Measurements from ENCODE around the gene FAM83G. TPM values are rescaled to one million over a fixed set of nuclear protein-coding genes. Genes with fewer than 3 reads are reported as not detected.

The FAM83G gene
- total RNA-seq, 1 experiment from 2014 or later = 38.7 TPM

GRCh38 chr17:18997650-18998196, 6.8 kb downstream of the FAM83G start:
- Histone ChIP-seq H2BK12ac (ENCODE audit: insufficient read length, low read depth, low read length) (no peak overlapping the region), H3K9ac (ENCODE audit: extremely low read depth, insufficient read length, low read length) (no peak overlapping the region)

More at GRCh38 chr17:18997650-18998196, 6.8 kb downstream of the FAM83G start:
- Histone ChIP-seq H3K4ac (ENCODE audit: low read depth, low read length) (no peak overlapping the region), H3T11ph (ENCODE audit: low read length) (no peak overlapping the region), H3K18ac (ENCODE audit: insufficient read length, low read depth, low read length) (no peak overlapping the region), H2AK5ac (ENCODE audit: insufficient read length, low read length) (no peak overlapping the region), H3K9me3 (ENCODE audit: control insufficient read depth, low read depth, low read length) (no peaks in the 10 kb centered on the region), H3K4me2 (ENCODE audit: insufficient read depth, insufficient read length, low read length) (no peak overlapping the region), H2BK20ac (ENCODE audit: low read depth, low read length, poor library complexity, severe bottlenecking) (no peak overlapping the region), H3K23ac (ENCODE audit: insufficient read length, low read depth, low read length) (no peak overlapping the region), H3K4me1 (ENCODE audit: insufficient read depth, low read length) (no peaks in the 10 kb centered on the region; the same call in 1 of the 2 replicates), H2BK120ac (ENCODE audit: low read depth, low read length, poor library complexity, severe bottlenecking) (no peak overlapping the region), H4K8ac (replicated peaks; ENCODE audit: insufficient read length, low read depth, low read length) (no peak overlapping the region), H4K20me1 (ENCODE audit: control insufficient read depth, insufficient read depth, insufficient read length) (no peaks in the 10 kb centered on the region), H3K79me2 (ENCODE audit: insufficient read depth, low read length) (peaks cover 3% of the 10 kb centered on the region; the same call in 1 of the 2 replicates), H2AFZ (ENCODE audit: low read length) (no peak overlapping the region), H3K27me3 (ENCODE audit: insufficient read depth, low read length) (no peaks in the 10 kb centered on the region), H3K27ac (ENCODE audit: insufficient read length, low read depth, low read length) (no peak overlapping the region), H2BK15ac (ENCODE audit: low read depth, low read length) (no peak overlapping the region), H3K79me1 (ENCODE audit: insufficient read depth, low read depth, low read length, poor library complexity, severe bottlenecking) (peaks cover 3% of the 10 kb centered on the region), H4K91ac (ENCODE audit: insufficient read length, low read depth, low read length) (no peak overlapping the region), H3K23me2 (ENCODE audit: insufficient read length, low read depth, low read length, poor library complexity, severe bottlenecking) (peaks cover under 1% of the 10 kb centered on the region), H3K56ac (ENCODE audit: insufficient read length, low read depth, low read length) (no peak overlapping the region), H4K5ac (ENCODE audit: insufficient read length, low read depth, low read length) (no peak overlapping the region), H3K14ac (ENCODE audit: insufficient read depth, low read length) (no peak overlapping the region), H2BK5ac (ENCODE audit: insufficient read length, low read length) (no peak overlapping the region)
- no peaks in the 10 kb centered on the region; the same call in 1 of the 2 replicates for H3K27me3 Mint-ChIP-seq (ENCODE audit: low read depth)
- no peak for DNase-seq
- peak overlapping the region in 1 of 3 experiments; percentile 33; a peak in 1 of 7 replicates for H3K27ac Mint-ChIP-seq
- H3K4me3 Mint-ChIP-seq = no peak overlapping the region; a peak in 1 of 5 replicates
- peaks cover 20 to 62% (median 42%) of the 10 kb centered on the region in 3 experiments for H3K36me3 Mint-ChIP-seq (ENCODE audit: insufficient read depth in 1 of 3, low read depth in 3 of 3)
- TF ChIP-seq CTCF (conservative IDR thresholded peaks at IDR 0.05) = no peak
- peaks cover 14 to 19% of the 10 kb centered on the region in 2 experiments for H3K4me1 Mint-ChIP-seq
- no CpG with 5 or more reads among the region's 6 CpGs for WGBS (ENCODE audit: extremely low coverage, insufficient read length, low lambda C conversion rate)
- H3K9me3 Mint-ChIP-seq = peaks cover 4 to 8% of the 10 kb centered on the region in 2 experiments
